Vagina (tissue), 2 donors: Measurements from ENCODE around the gene USP1. TPM values are rescaled to one million over a fixed set of nuclear protein-coding genes. Genes with fewer than 3 reads are reported as not detected.
A peak's percentile ranks its signal among the peaks of the same experiment; 100 is the strongest.

Experiments
- DNase-seq, 2 donors: peaks; one replicate each; pipeline ENCODE4 v3.0.0-alpha.2; 2017; ENCODE audit errors: extremely low spot score in 2 of 2
- H3K27ac ChIP-seq: fragments of 200-600 bp; sonication (generic); one replicate; pipeline ENCODE4 v1.5.1; 2019
- H3K27me3 ChIP-seq: fragments of 200-600 bp; sonication (generic); one replicate; pipeline ENCODE4 v1.5.1; 2019
- H3K36me3 ChIP-seq, 2 donors: fragments of 200-600 bp; sonication (generic); one replicate each; pipeline ENCODE4 v1.5.1; 2017 to 2019
- H3K4me1 ChIP-seq: fragments of 200-600 bp; sonication (generic); one replicate; pipeline ENCODE4 v1.5.1; 2019
- H3K4me3 ChIP-seq, 2 donors: fragments of 200-600 bp; sonication (generic); 1 replicate in 1 of 2; 2 replicates in 1 of 2; pipeline ENCODE4 v1.5.1; 2016 to 2019
- H3K9me3 ChIP-seq: fragments of 200-600 bp; sonication (generic); one replicate; pipeline ENCODE4 v1.5.1; 2019
- POLR2A ChIP-seq, 2 donors: fragments of 450-650 bp; IDR thresholded peaks; one replicate each; pipeline ENCODE4 v1.6.1; 2017; ENCODE audit warnings: antibody characterized with exemption in 2 of 2, mild to moderate bottlenecking in 2 of 2, moderate library complexity in 2 of 2
- POLR2AphosphoS5 ChIP-seq, 2 donors: sonication (generic); formaldehyde crosslinking; IDR thresholded peaks; one replicate each; pipeline ENCODE4 v1.9.0; 2017; ENCODE audit warnings: antibody characterized with exemption in 2 of 2, mild to moderate bottlenecking in 2 of 2, low read depth in 1 of 2; ENCODE audit not compliant: insufficient read depth in 1 of 2
- intact Hi-C: fragments of 100-400 bp; cut with DNase I; formaldehyde crosslinking; loops from one replicate; pipeline ENCODE4 v1.15.1; 2023
- total RNA-seq: library from RNA; depleted of rRNA; stranded (reverse); fragments of >200 nt; gene quantifications from one replicate; pipeline ENCODE4 v1.2.3, GENCODE V29; 2016
- TF ChIP-seq, protein P1 (sequence below), 3 experiments: fragments of 450-650 bp in 2 of 3; fragments of 200-600 bp in 1 of 3; sonication (generic) in 1 of 3; IDR thresholded peaks; one replicate each; pipeline ENCODE4 v1.5.1; 2017 to 2019; ENCODE audit warnings: antibody characterized with exemption in 3 of 3, mild to moderate bottlenecking in 2 of 3, moderate library complexity in 2 of 3

Gene USP1
- 22.1 TPM for total RNA-seq

- TF ChIP-seq POLR2A (IDR thresholded peaks at IDR 0.05) (peak in 1 of 2 donors; percentile 57), POLR2AphosphoS5 (IDR thresholded peaks at IDR 0.05; ENCODE audit: insufficient read depth in 1 of 2, low read depth in 1 of 2) (peak; percentile 73 to 75)
- TF ChIP-seq, protein P1, sequence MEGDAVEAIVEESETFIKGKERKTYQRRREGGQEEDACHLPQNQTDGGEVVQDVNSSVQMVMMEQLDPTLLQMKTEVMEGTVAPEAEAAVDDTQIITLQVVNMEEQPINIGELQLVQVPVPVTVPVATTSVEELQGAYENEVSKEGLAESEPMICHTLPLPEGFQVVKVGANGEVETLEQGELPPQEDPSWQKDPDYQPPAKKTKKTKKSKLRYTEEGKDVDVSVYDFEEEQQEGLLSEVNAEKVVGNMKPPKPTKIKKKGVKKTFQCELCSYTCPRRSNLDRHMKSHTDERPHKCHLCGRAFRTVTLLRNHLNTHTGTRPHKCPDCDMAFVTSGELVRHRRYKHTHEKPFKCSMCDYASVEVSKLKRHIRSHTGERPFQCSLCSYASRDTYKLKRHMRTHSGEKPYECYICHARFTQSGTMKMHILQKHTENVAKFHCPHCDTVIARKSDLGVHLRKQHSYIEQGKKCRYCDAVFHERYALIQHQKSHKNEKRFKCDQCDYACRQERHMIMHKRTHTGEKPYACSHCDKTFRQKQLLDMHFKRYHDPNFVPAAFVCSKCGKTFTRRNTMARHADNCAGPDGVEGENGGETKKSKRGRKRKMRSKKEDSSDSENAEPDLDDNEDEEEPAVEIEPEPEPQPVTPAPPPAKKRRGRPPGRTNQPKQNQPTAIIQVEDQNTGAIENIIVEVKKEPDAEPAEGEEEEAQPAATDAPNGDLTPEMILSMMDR (IDR thresholded peaks at IDR 0.05) = no peak
- Histone ChIP-seq H3K4me1 (peaks cover 42% of the 10 kb centered on the region), H3K27ac (peak within 1 kb of the TSS; percentile 96), H3K36me3 (peaks cover 0 to 3% of the 10 kb centered on the region in 2 donors), H3K27me3 (no peaks in the 10 kb centered on the region), H3K4me3 (peak within 1 kb of the TSS; percentile 91 to 99), H3K9me3 (no peaks in the 10 kb centered on the region)
- peak; percentile 97 to 100 for DNase-seq
- intact Hi-C loops = no loop called here
Observed at GRCh38 chr1:62436466-62437272, at the start of gene USP1. USP1 (plus strand) TSS chr1:62437049; CDS start chr1:62439868, 2,819 bp downstream.

DNA sequence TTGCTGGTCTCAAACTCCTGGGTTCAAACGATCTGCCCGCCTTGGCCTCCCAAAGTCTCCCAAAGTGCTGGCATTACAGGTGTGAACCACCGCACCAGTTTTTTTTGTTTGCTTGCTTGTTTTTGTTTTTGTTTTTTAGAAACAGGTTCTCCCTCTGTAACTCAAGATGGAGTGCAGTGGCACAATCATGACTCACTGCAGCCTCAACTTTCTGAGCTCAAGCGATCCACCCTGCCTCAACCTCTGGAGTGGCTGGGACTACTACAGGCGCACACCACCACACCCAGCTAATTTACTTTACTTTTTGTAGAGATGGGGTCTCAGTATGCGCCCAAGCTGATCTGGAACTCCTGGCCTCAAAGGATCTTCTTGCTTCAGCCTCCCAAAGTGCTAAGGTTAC, 47.3 kb upstream of the USP1 start:
- no peak for DNase-seq
- TF ChIP-seq, protein P1 (IDR thresholded peaks at IDR 0.05) = no peak
- TF ChIP-seq POLR2AphosphoS5 (IDR thresholded peaks at IDR 0.05; ENCODE audit: insufficient read depth in 1 of 2, low read depth in 1 of 2) = no peak
- no peak for TF ChIP-seq POLR2A (IDR thresholded peaks at IDR 0.05)
- intact Hi-C loops = no loop called here
- Histone ChIP-seq H3K36me3 (no peaks in the 10 kb centered on the region), H3K4me3 (no peak overlapping the region), H3K9me3 (no peaks in the 10 kb centered on the region), H3K27ac (no peak overlapping the region), H3K27me3 (no peaks in the 10 kb centered on the region), H3K4me1 (no peaks in the 10 kb centered on the region)

- TF ChIP-seq POLR2A (IDR thresholded peaks at IDR 0.05) (no peak), POLR2AphosphoS5 (IDR thresholded peaks at IDR 0.05; ENCODE audit: insufficient read depth in 1 of 2, low read depth in 1 of 2) (no peak)
- TF ChIP-seq, protein P1 (IDR thresholded peaks at IDR 0.05) = no peak
- no peaks in the 10 kb centered on the region for H3K36me3 ChIP-seq
- no peaks in the 10 kb centered on the region for H3K9me3 ChIP-seq
- H3K27ac ChIP-seq = no peak overlapping the region
- no peaks in the 10 kb centered on the region for H3K4me1 ChIP-seq
- no peaks in the 10 kb centered on the region for H3K27me3 ChIP-seq
- H3K4me3 ChIP-seq = no peak overlapping the region
- no peak for DNase-seq
- intact Hi-C loops = no loop called here
Observed at GRCh38 chr1:62390071-62390470, 46.8 kb upstream of the USP1 start.

- intact Hi-C loops = no loop called here
- no peak for TF ChIP-seq POLR2AphosphoS5 (IDR thresholded peaks at IDR 0.05; ENCODE audit: insufficient read depth in 1 of 2, low read depth in 1 of 2)
- no peak for TF ChIP-seq POLR2A (IDR thresholded peaks at IDR 0.05)
- TF ChIP-seq, protein P1 (IDR thresholded peaks at IDR 0.05) = no peak
- H3K27ac ChIP-seq = no peak overlapping the region
- H3K4me3 ChIP-seq = no peak overlapping the region
- no peaks in the 10 kb centered on the region for H3K9me3 ChIP-seq
- no peaks in the 10 kb centered on the region for H3K27me3 ChIP-seq
- H3K4me1 ChIP-seq = no peaks in the 10 kb centered on the region
- no peak for DNase-seq
- no peaks in the 10 kb centered on the region for H3K36me3 ChIP-seq
Observed at GRCh38 chr1:62391369-62391971, 45.4 kb upstream of the USP1 start.

- Histone ChIP-seq H3K27ac (no peak overlapping the region), H3K4me1 (no peaks in the 10 kb centered on the region), H3K36me3 (no peaks in the 10 kb centered on the region), H3K4me3 (no peak overlapping the region), H3K9me3 (no peaks in the 10 kb centered on the region), H3K27me3 (no peaks in the 10 kb centered on the region)
- TF ChIP-seq POLR2A (IDR thresholded peaks at IDR 0.05) = no peak
- no peak for TF ChIP-seq POLR2AphosphoS5 (IDR thresholded peaks at IDR 0.05; ENCODE audit: insufficient read depth in 1 of 2, low read depth in 1 of 2)
- TF ChIP-seq, protein P1 (IDR thresholded peaks at IDR 0.05) = no peak
- intact Hi-C loops = no loop called here
- no peak for DNase-seq
Observed at GRCh38 chr1:62392951-62393350, 43.9 kb upstream of the USP1 start.
